HepG2 (cell line): ENCODE results near the gene HLA-B. TPM values are rescaled to one million over a fixed set of nuclear protein-coding genes. Genes with fewer than 3 reads are reported as not detected.

ENCODE experiments used
- ADNP ChIP-seq: sonication (generic); formaldehyde crosslinking; IDR thresholded peaks from 2 replicates; pipeline ENCODE4 v1.4.0; 2020; ENCODE audit warnings: missing genetic modification reagents
- ASH2L ChIP-seq: fragments of 300-600, 200-600 bp; sonication (generic); IDR thresholded peaks from 2 replicates; pipeline ENCODE4 v1.7.0; 2017; ENCODE audit warnings: low read depth, mild to moderate bottlenecking, moderate library complexity, mixed read lengths, low read length; ENCODE audit not compliant: insufficient read length
- CEBPB ChIP-seq: IDR thresholded peaks from 2 replicates; pipeline ENCODE4 v1.6.1; 2011; ENCODE audit warnings: low read depth, low read length, improper control_type of control experiment, borderline replicate concordance
- GATAD2A ChIP-seq: IDR thresholded peaks from 2 replicates; pipeline ENCODE4 v1.6.1; 2016
- HNF4G ChIP-seq, 2 experiments: sonication (generic) in 1 of 2; formaldehyde crosslinking in 1 of 2; IDR thresholded peaks; 2 replicates each; pipeline versions ENCODE4 v1.4.0 to v1.6.1; 2011 to 2020; ENCODE audit warnings: borderline replicate concordance in 2 of 2, low read depth in 2 of 2, mild to moderate bottlenecking in 2 of 2, low read length in 1 of 2, missing genetic modification reagents in 1 of 2, moderate library complexity in 1 of 2
- HNRNPUL1 ChIP-seq: fragments of 200-400 bp; formaldehyde crosslinking; IDR thresholded peaks from 2 replicates; pipeline ENCODE4 v1.6.1; 2017; ENCODE audit warnings: low read depth, mild to moderate bottlenecking, low read length, moderate library complexity
- KDM1A ChIP-seq: IDR thresholded peaks from 2 replicates; pipeline ENCODE4 v1.6.1; 2016; ENCODE audit warnings: missing compliant biosample characterization
- KDM6A ChIP-seq: IDR thresholded peaks from 2 replicates; pipeline ENCODE4 v1.6.1; 2016; ENCODE audit warnings: low read depth
- KLF15 ChIP-seq: sonication (generic); formaldehyde crosslinking; IDR thresholded peaks from 2 replicates; pipeline ENCODE4 v1.8.1; 2023; ENCODE audit warnings: borderline replicate concordance, mild to moderate bottlenecking, inconsistent platforms, missing genetic modification reagents, mixed read lengths
- NFKBIZ ChIP-seq: IDR thresholded peaks from 2 replicates; pipeline ENCODE4 v1.6.1; 2018; ENCODE audit warnings: missing genetic modification reagents, missing compliant biosample characterization
- NFYB ChIP-seq: sonication (generic); formaldehyde crosslinking; IDR thresholded peaks from 2 replicates; pipeline ENCODE4 v1.4.0; 2020; ENCODE audit warnings: missing genetic modification reagents
- PAXIP1 ChIP-seq: sonication (generic); formaldehyde crosslinking; conservative IDR thresholded peaks from 2 replicates; pipeline ENCODE4 v1.4.0; 2020; ENCODE audit warnings: mild to moderate bottlenecking, missing genetic modification reagents, moderate library complexity
- PHF20 ChIP-seq: sonication (generic); formaldehyde crosslinking; IDR thresholded peaks from 2 replicates; pipeline ENCODE4 v1.5.0; 2020; ENCODE audit warnings: mild to moderate bottlenecking, missing genetic modification reagents
- REPIN1 ChIP-seq: sonication (generic); formaldehyde crosslinking; IDR thresholded peaks from 2 replicates; pipeline ENCODE4 v1.8.0; 2022; ENCODE audit warnings: missing genetic modification reagents, low read depth, mild to moderate bottlenecking, borderline replicate concordance
- RFXANK ChIP-seq: IDR thresholded peaks from 2 replicates; pipeline ENCODE4 v1.6.1; 2016
- SRY ChIP-seq: sonication (generic); formaldehyde crosslinking; IDR thresholded peaks from 2 replicates; pipeline ENCODE4 v1.8.0; 2022; ENCODE audit warnings: mild to moderate bottlenecking, missing genetic modification reagents
- SUZ12 ChIP-seq: fragments of 150-350 bp; IDR thresholded peaks from 2 replicates; pipeline ENCODE4 v1.6.1; 2014; ENCODE audit warnings: low read depth, low read length
- TERF1 ChIP-seq: sonication (generic); formaldehyde crosslinking; IDR thresholded peaks from 2 replicates; pipeline ENCODE4 v1.8.0; 2022; ENCODE audit warnings: mild to moderate bottlenecking, missing genetic modification reagents, moderate library complexity
- ZNF101 ChIP-seq: sonication (generic); formaldehyde crosslinking; IDR thresholded peaks from 2 replicates; pipeline ENCODE4 v1.4.0; 2020; ENCODE audit warnings: mild to moderate bottlenecking, low read depth, missing genetic modification reagents, borderline replicate concordance
- ZNF343 ChIP-seq: sonication (generic); formaldehyde crosslinking; IDR thresholded peaks from 2 replicates; pipeline ENCODE4 v1.4.0; 2020; ENCODE audit warnings: mild to moderate bottlenecking, missing genetic modification reagents
- ZNF451 ChIP-seq: sonication (generic); formaldehyde crosslinking; IDR thresholded peaks from 2 replicates; pipeline ENCODE4 v1.5.0; 2020; ENCODE audit warnings: mild to moderate bottlenecking, missing genetic modification reagents
- ZNF468 ChIP-seq: sonication (generic); formaldehyde crosslinking; IDR thresholded peaks from 2 replicates; pipeline ENCODE4 v1.8.0; 2022; ENCODE audit warnings: mild to moderate bottlenecking, moderate library complexity, missing genetic modification reagents
- ZNF768 ChIP-seq: sonication (generic); formaldehyde crosslinking; IDR thresholded peaks from 2 replicates; pipeline ENCODE4 v1.4.0; 2020; ENCODE audit warnings: missing genetic modification reagents
- ZNF775 ChIP-seq: sonication (generic); formaldehyde crosslinking; IDR thresholded peaks from 2 replicates; pipeline ENCODE4 v1.4.0; 2020; ENCODE audit warnings: missing genetic modification reagents, mild to moderate bottlenecking, moderate library complexity, borderline replicate concordance
- ZNF780A ChIP-seq: sonication (generic); formaldehyde crosslinking; IDR thresholded peaks from 2 replicates; pipeline ENCODE4 v1.8.0; 2022; ENCODE audit warnings: mild to moderate bottlenecking, missing genetic modification reagents, moderate library complexity
- ZSCAN30 ChIP-seq: sonication (generic); formaldehyde crosslinking; IDR thresholded peaks from 2 replicates; pipeline ENCODE4 v1.5.0; 2020; ENCODE audit warnings: mild to moderate bottlenecking, missing genetic modification reagents
- polyA plus RNA-seq, 8 experiments: library from polyadenylated mRNA; depleted of rRNA in 3 of 8; stranded (reverse) in 7 of 8; unstranded in 1 of 8; fragments of >200 nt; fragmentation: Illumina TruSeq in 4 of 8; extraction: Trizol in 4 of 8; gene quantifications; 2 replicates each; pipeline versions ENCODE4 v1.2.1 to v1.2.3, GENCODE V29; 2011 to 2016; ENCODE audit warnings: low read depth in 4 of 8, missing spikeins in 1 of 8, mixed read lengths in 1 of 8; ENCODE audit not compliant: insufficient read depth in 1 of 8
- total RNA-seq, 5 experiments: library from RNA; depleted of rRNA; stranded (reverse); fragments of >200 nt; fragmentation: Illumina TruSeq; extraction: Trizol; gene quantifications; 2 replicates each; pipeline ENCODE4 v1.2.3, GENCODE V29; 2016; ENCODE audit warnings: low read depth in 1 of 5
- TF ChIP-seq, protein P1 (sequence below): sonication (generic); formaldehyde crosslinking; IDR thresholded peaks from 2 replicates; pipeline ENCODE4 v1.5.0; 2020; ENCODE audit warnings: missing genetic modification reagents

HLA-B gene
- total and polyA plus RNA-seq, 2 of the 13 experiments (the other 11 are each of a cell fraction or from before 2014, with no cell fraction given), result 35.3 to 88.9 TPM

- TF ChIP-seq ZNF768 (CRISPR knock-in tag) (peak; percentile 96), ADNP (CRISPR knock-in tag) (0 out of 2 replicates have a peak, but pooled peaks have one; percentile 14), TERF1 (CRISPR knock-in tag) (no peak), PAXIP1 (peak; percentile 55), NFKBIZ (CRISPR knock-in tag) (no peak), CEBPB (no peak), SUZ12 (no peak), HNF4G (IDR thresholded peaks at IDR 0.05; ENCODE audit: borderline replicate concordance, low read depth, low read length) (peak; percentile 69; the same call in 1 of the 2 replicates), HNF4G (CRISPR knock-in tag; IDR thresholded peaks at IDR 0.05; ENCODE audit: borderline replicate concordance, low read depth) (no peak), ZNF101 (CRISPR knock-in tag) (no peak), ASH2L (peak; percentile 46), NFYB (CRISPR knock-in tag) (no peak), ZNF780A (CRISPR knock-in tag) (no peak), HNRNPUL1 (no peak), PHF20 (CRISPR knock-in tag) (no peak), REPIN1 (CRISPR knock-in tag) (no peak), SRY (CRISPR knock-in tag) (no peak), KDM1A (CRISPR knock-in tag) (peak; percentile 43; the same call in 1 of the 2 replicates), ZNF775 (no peak), GATAD2A (CRISPR knock-in tag) (peak; percentile 18; the same call in 1 of the 2 replicates), KLF15 (CRISPR knock-in tag) (no peak), KDM6A (no peak), ZNF343 (CRISPR knock-in tag) (no peak), ZSCAN30 (CRISPR knock-in tag) (no peak), ZNF468 (no peak), ZNF451 (CRISPR knock-in tag) (no peak), RFXANK (CRISPR knock-in tag) (no peak)
- TF ChIP-seq, protein P1, sequence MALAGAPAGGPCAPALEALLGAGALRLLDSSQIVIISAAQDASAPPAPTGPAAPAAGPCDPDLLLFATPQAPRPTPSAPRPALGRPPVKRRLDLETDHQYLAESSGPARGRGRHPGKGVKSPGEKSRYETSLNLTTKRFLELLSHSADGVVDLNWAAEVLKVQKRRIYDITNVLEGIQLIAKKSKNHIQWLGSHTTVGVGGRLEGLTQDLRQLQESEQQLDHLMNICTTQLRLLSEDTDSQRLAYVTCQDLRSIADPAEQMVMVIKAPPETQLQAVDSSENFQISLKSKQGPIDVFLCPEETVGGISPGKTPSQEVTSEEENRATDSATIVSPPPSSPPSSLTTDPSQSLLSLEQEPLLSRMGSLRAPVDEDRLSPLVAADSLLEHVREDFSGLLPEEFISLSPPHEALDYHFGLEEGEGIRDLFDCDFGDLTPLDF, result no peak
Measured at GRCh38 chr6:31378062-31378720, 21.2 kb upstream of the HLA-B start (continued).
